Ishikawa (cell line): ENCODE data around the gene SLC39A2.

Experiments
- EP300 ChIP-seq: IDR thresholded peaks from 2 replicates; pipeline ENCODE4 v1.6.1; 2012; ENCODE audit warnings: borderline replicate concordance
- FOXM1 ChIP-seq: IDR thresholded peaks from 2 replicates; pipeline ENCODE4 v1.6.1; 2012; ENCODE audit warnings: low read depth, borderline replicate concordance

DNA sequence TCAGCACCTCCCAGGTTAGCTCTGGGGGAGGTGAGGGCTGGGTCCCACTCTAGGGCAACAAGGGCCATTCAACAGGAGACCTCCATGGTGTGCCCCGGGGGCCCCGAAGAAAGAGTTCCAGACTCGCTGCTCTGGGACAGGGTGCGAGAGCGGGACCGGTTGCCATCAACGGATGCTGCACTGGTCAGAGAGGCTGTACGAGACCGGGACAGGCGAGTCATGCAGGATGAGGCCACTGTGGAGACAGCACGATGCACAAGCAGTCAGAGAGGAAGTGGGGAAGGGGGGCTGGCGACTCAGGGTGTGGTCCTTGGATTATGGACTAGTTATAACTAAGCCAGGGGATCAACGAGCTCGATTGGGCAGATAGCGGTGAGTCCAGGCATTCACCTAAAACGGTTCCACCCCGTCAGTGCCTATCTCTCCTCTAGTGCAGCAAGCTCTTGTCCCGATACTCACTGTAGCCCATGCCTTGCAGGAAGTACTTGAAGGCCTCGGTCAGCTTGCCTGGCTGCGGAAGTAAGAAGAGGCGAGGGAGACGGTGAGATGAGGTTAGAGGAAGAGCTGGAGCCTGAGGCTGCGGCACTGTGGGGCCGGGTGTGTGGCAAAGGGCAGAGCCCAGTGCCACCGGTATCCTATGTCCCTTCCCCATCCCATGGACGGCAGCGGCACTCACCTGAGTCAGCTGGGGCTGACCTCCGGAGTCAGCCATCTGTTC lies 18.6 kb downstream of the SLC39A2 start:
- TF ChIP-seq EP300, result no peak
- TF ChIP-seq FOXM1, result no peak
